GDM1 (cell line): ENCODE data around the gene RNF144A.
A peak's percentile ranks its signal among the peaks of the same experiment; 100 is the strongest.

Experiments used
- DNase-seq: peaks from one replicate; lab custom pipeline; 2025; lab: John Stamatoyannopoulos, UW

The RNF144A gene

GRCh38 chr2:7022492-7023385 is 105.5 kb downstream of the RNF144A start:
- DNase-seq, result no peak

- no peak for DNase-seq
These were observed 106.3 kb downstream of the RNF144A start for GRCh38 chr2:7023542-7023941.

GRCh38 chr2:7024261-7024660 is 107.0 kb downstream of the RNF144A start:
- DNase-seq, result no peak

- DNase-seq, result no peak
These were observed 107.9 kb downstream of the RNF144A start for GRCh38 chr2:7025082-7025481.

GRCh38 chr2:7026742-7027141 is 109.5 kb downstream of the RNF144A start:
- DNase-seq, result no peak

GRCh38 chr2:7027411-7027810 is 110.2 kb downstream of the RNF144A start:
- DNase-seq, result no peak

- no peak for DNase-seq
These were observed 110.9 kb downstream of the RNF144A start for GRCh38 chr2:7027956-7028655.

GRCh38 chr2:7028846-7029245 is 111.6 kb downstream of the RNF144A start:
- no peak for DNase-seq

GRCh38 chr2:7029291-7030059 is 112.3 kb downstream of the RNF144A start:
- DNase-seq, result no peak

- no peak for DNase-seq
These were observed 113.6 kb downstream of the RNF144A start for GRCh38 chr2:7030810-7031209.

- DNase-seq, result no peak
These were observed 114.5 kb downstream of the RNF144A start for GRCh38 chr2:7031547-7032245.

GRCh38 chr2:7032371-7032770 is 115.2 kb downstream of the RNF144A start:
- no peak for DNase-seq

GRCh38 chr2:7033136-7033960 is 116.1 kb downstream of the RNF144A start:
- DNase-seq, result no peak

- DNase-seq, result no peak
These were observed 117.1 kb downstream of the RNF144A start for GRCh38 chr2:7034303-7034702.

GRCh38 chr2:7035884-7036283 is 118.7 kb downstream of the RNF144A start:
- DNase-seq, result no peak

- DNase-seq, result peak; percentile 56
These were observed 120.4 kb downstream of the RNF144A start for GRCh38 chr2:7037340-7038333.

GRCh38 chr2:7040547-7040946 is 123.3 kb downstream of the RNF144A start:
- no peak for DNase-seq

- no peak for DNase-seq
These were observed 124.2 kb downstream of the RNF144A start for GRCh38 chr2:7041421-7041820.

GRCh38 chr2:7043690-7044089 is 126.5 kb downstream of the RNF144A start:
- DNase-seq, result no peak
